ENCODE data around the gene CSPG4. TPM values are rescaled to one million over a fixed set of nuclear protein-coding genes. Genes with fewer than 3 reads are reported as not detected.

CSPG4 gene
- total and polyA plus RNA-seq, 2 of the 8 experiments (the other 6 are each of a cell fraction or from before 2014, with no cell fraction given), result 1.4 to 3.0 TPM

DNA sequence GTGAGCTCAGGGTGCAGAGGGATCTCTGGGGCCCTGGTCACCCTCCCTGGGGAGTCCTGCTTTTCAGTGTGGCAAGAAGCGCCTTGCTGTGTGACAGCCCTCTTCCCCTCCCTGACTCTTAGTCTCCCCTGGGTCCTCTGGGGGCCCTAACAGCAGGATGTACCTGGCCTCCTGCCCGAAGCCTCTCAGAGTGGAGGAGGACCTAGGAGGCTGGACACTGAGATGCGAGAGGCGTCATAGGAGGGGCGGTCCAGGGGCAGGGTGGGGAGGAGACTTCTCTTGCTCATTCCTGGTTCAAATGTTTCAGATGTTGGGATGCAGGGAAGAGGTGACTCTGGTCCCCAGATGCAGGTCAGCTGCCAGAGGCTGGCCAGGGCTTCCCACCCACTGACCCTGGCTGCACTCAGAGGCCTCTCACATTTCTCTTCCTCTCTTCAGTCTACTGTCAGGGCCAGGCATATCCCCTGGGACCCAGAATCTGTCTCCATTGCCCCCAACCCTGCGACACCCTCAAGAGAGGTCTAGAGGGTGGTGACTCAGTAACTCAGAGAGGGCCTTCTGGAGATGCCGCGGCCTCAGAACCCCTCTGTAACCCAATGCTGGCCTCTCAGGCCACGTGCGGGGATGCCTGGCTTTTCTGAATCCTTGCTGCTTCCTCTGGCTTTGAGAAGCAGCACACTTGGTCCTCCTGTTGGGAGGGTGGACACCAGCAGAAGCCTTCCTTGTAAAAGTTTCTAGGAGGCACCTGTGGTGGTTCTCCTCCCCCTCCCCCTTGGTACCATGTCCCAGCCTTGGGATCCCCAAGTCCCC lies 39.0 kb downstream of the CSPG4 start (continued):
- no peak for TF ChIP-seq HDAC2 (IDR thresholded peaks at IDR 0.05; ENCODE audit: borderline replicate concordance in 1 of 2, low read depth in 2 of 2, low read length in 2 of 2)
- TF ChIP-seq CBX5 (IDR thresholded peaks at IDR 0.05; ENCODE audit: low read depth, low read length), result no peak
- no peak for TF ChIP-seq RBBP5 (IDR thresholded peaks at IDR 0.05; ENCODE audit: borderline replicate concordance, low read depth, low read length)
- no peak for TF ChIP-seq CHD1 (IDR thresholded peaks at IDR 0.05; ENCODE audit: low read depth, low read length)
- TF ChIP-seq SP1 (IDR thresholded peaks at IDR 0.05; ENCODE audit: low read depth, low read length), result no peak
- no peak for TF ChIP-seq RFX5 (IDR thresholded peaks at IDR 0.05; ENCODE audit: borderline replicate concordance, low read depth, low read length)
- no peak for TF ChIP-seq EGR1 (IDR thresholded peaks at IDR 0.05; ENCODE audit: borderline replicate concordance, low read depth, low read length)
- TF ChIP-seq BCL11A (IDR thresholded peaks at IDR 0.05; ENCODE audit: low read depth in 2 of 2, low read length in 2 of 2), result no peak

Data from H1 (cell line).